Keratinocyte (primary cell): ENCODE measurements around the gene TMEM185B. TPM values are rescaled to one million over a fixed set of nuclear protein-coding genes. Genes with fewer than 3 reads are reported as not detected.

Source experiments
- DNase-seq: peaks from one replicate; pipeline ENCODE4 v3.0.0-alpha.2; 2011; ENCODE audit warnings: low read depth, missing footprints, low spot score
- FAIRE-seq: peaks from 2 replicates; lab custom pipeline; 2011; peaks lifted over from hg19 to GRCh38; lab: Jason Lieb, UNC
- H2AFZ ChIP-seq: 2 replicates; pipeline ENCODE4 v1.6.0; 2012; ENCODE audit warnings: low read length, control low read depth, inconsistent platforms; ENCODE audit not compliant: control insufficient read depth
- H3K27ac ChIP-seq: 2 replicates; pipeline ENCODE4 v1.5.1; 2011; ENCODE audit warnings: low read length; ENCODE audit not compliant: control insufficient read depth, insufficient read depth
- H3K27me3 ChIP-seq: 3 replicates; pipeline ENCODE4 v1.6.0; 2011; ENCODE audit warnings: low read length; ENCODE audit not compliant: control insufficient read depth, insufficient read depth; ENCODE audit errors: extremely low read depth
- H3K36me3 ChIP-seq, 2 experiments: 2 replicates in 1 of 2; 3 replicates in 1 of 2; pipeline ENCODE4 v1.5.1; 2011; ENCODE audit warnings: low read length in 2 of 2, mild to moderate bottlenecking in 1 of 2; ENCODE audit not compliant: control insufficient read depth in 2 of 2, insufficient read depth in 2 of 2; ENCODE audit errors: extremely low read depth in 1 of 2
- H3K4me1 ChIP-seq: 3 replicates; pipeline ENCODE4 v1.5.1; 2011; ENCODE audit warnings: low read length; ENCODE audit not compliant: control insufficient read depth, insufficient read depth; ENCODE audit errors: extremely low read depth
- H3K4me2 ChIP-seq: 3 replicates; pipeline ENCODE4 v1.6.0; 2011; ENCODE audit warnings: low read depth, low read length; ENCODE audit not compliant: control insufficient read depth, insufficient read depth; ENCODE audit errors: extremely low read depth
- H3K4me3 ChIP-seq, 3 experiments: fragments of 200-600 bp in 1 of 3; sonication (generic) in 1 of 3; 2 replicates in 2 of 3; 3 replicates in 1 of 3; pipeline ENCODE4 v1.5.1; 2011 to 2016; ENCODE audit warnings: low read length in 3 of 3, mild to moderate bottlenecking in 3 of 3, control low read depth in 2 of 3, inconsistent platforms in 1 of 3, low read depth in 1 of 3, mixed read lengths in 1 of 3, mixed run types in 1 of 3, moderate library complexity in 1 of 3; ENCODE audit not compliant: control insufficient read depth in 2 of 3, insufficient read depth in 2 of 3; ENCODE audit errors: extremely low read depth in 1 of 3
- H3K79me2 ChIP-seq: 2 replicates; pipeline ENCODE4 v1.6.0; 2012; ENCODE audit warnings: low read length; ENCODE audit not compliant: control insufficient read depth, insufficient read depth
- H3K9ac ChIP-seq: 3 replicates; pipeline ENCODE4 v1.6.0; 2011; ENCODE audit warnings: low read length; ENCODE audit not compliant: control insufficient read depth, insufficient read depth; ENCODE audit errors: extremely low read depth
- H3K9me1 ChIP-seq: 3 replicates; pipeline ENCODE4 v1.6.0; 2011; ENCODE audit warnings: low read length; ENCODE audit not compliant: control insufficient read depth, insufficient read depth; ENCODE audit errors: extremely low read depth
- H3K9me3 ChIP-seq: 2 replicates; pipeline ENCODE4 v1.5.1; 2012; ENCODE audit warnings: low read depth, low read length; ENCODE audit not compliant: control insufficient read depth
- H4K20me1 ChIP-seq: 3 replicates; pipeline ENCODE4 v1.6.0; 2011; ENCODE audit warnings: low read length; ENCODE audit not compliant: control insufficient read depth, insufficient read depth; ENCODE audit errors: extremely low read depth
- CTCF ChIP-seq, 3 experiments: IDR thresholded peaks in 1 of 3; conservative IDR thresholded peaks in 1 of 3; optimal IDR thresholded peaks in 1 of 3; 2 replicates in 2 of 3; 3 replicates in 1 of 3; pipeline versions ENCODE3 to v1.5.1; 2011; ENCODE audit warnings: low read length in 3 of 3, mild to moderate bottlenecking in 3 of 3, moderate library complexity in 2 of 3, control low read depth in 1 of 3, inconsistent platforms in 1 of 3; ENCODE audit not compliant: insufficient read depth in 2 of 3; ENCODE audit errors: extremely low read depth in 1 of 3
- EZH2 ChIP-seq: IDR thresholded peaks from one replicate; pipeline ENCODE4 v1.6.1; 2012; ENCODE audit warnings: inconsistent platforms, mild to moderate bottlenecking, low read length, moderate library complexity
- dilution Hi-C: fragments of 300-500 bp; cut with MboI; formaldehyde crosslinking; loops from one replicate; pipeline ENCODE4 v1.7.0; 2020; ENCODE audit warnings: low sequenced_read_pairs; ENCODE audit not compliant: extremely low pct_ligation_motif_present
- polyA plus RNA-seq, 5 experiments: library from polyadenylated mRNA; depleted of rRNA in 3 of 5; stranded (reverse) in 3 of 5; stranded (forward) in 1 of 5; unstranded in 1 of 5; fragments of >200 nt; gene quantifications; 1 replicate in 1 of 5; 2 replicates in 3 of 5; 3 replicates in 1 of 5; pipeline versions ENCODE4 v1.2.1 to v1.2.3, GENCODE V29; 2011 to 2012; ENCODE audit warnings: missing spikeins in 2 of 5, low read depth in 1 of 5, low replicate concordance in 1 of 5

The TMEM185B gene
- polyA plus RNA-seq, 1 donor (not counting 4 experiments of a cell fraction or from before 2014, with no cell fraction given) = 13.4 TPM

GRCh38 chr2:120269816-120270215 is 46.6 kb upstream of the TMEM185B start:
- TF ChIP-seq CTCF (optimal IDR thresholded peaks at IDR 0.05 in 1 of 3, IDR thresholded peaks at IDR 0.05 in 1 of 3, conservative IDR thresholded peaks at IDR 0.05 in 1 of 3; ENCODE audit: extremely low read depth in 1 of 3, insufficient read depth in 2 of 3, low read length in 3 of 3) (no peak), EZH2 (no peak)
- Histone ChIP-seq H3K9me1 (no peaks in the 10 kb centered on the region), H3K9ac (no peak overlapping the region), H3K27me3 (no peaks in the 10 kb centered on the region), H3K4me3 (no peak overlapping the region), H3K79me2 (peaks cover 84% of the 10 kb centered on the region), H3K4me2 (no peak overlapping the region), H3K4me1 (no peaks in the 10 kb centered on the region), H2AFZ (no peak overlapping the region), H3K27ac (no peak overlapping the region), H3K9me3 (no peaks in the 10 kb centered on the region), H4K20me1 (no peaks in the 10 kb centered on the region), H3K36me3 (peaks cover 1 to 3% of the 10 kb centered on the region in 2 experiments)
- no peak for DNase-seq
- dilution Hi-C loops = no loop called here
- FAIRE-seq = no peak

GRCh38 chr2:120269076-120269744 is 46.0 kb upstream of the TMEM185B start:
- no peaks in the 10 kb centered on the region for H3K4me1 ChIP-seq
- no peak for DNase-seq
- H3K4me3 ChIP-seq = no peak overlapping the region
- peaks cover 84% of the 10 kb centered on the region for H3K79me2 ChIP-seq
- no peaks in the 10 kb centered on the region for H3K9me1 ChIP-seq
- TF ChIP-seq CTCF (optimal IDR thresholded peaks at IDR 0.05 in 1 of 3, IDR thresholded peaks at IDR 0.05 in 1 of 3, conservative IDR thresholded peaks at IDR 0.05 in 1 of 3; ENCODE audit: extremely low read depth in 1 of 3, insufficient read depth in 2 of 3, low read length in 3 of 3) = no peak
- no peak for TF ChIP-seq EZH2
- no peak overlapping the region for H3K4me2 ChIP-seq
- H2AFZ ChIP-seq = no peak overlapping the region
- H3K36me3 ChIP-seq = peaks cover 1 to 3% of the 10 kb centered on the region in 2 experiments
- H3K27me3 ChIP-seq = no peaks in the 10 kb centered on the region
- no peaks in the 10 kb centered on the region for H3K9me3 ChIP-seq
- no peak overlapping the region for H3K9ac ChIP-seq
- dilution Hi-C loops = no loop called here
- no peak overlapping the region for H3K27ac ChIP-seq
- FAIRE-seq = no peak
- H4K20me1 ChIP-seq = no peaks in the 10 kb centered on the region
